HG03066 (cell line): ENCODE data around the gene XRCC1.
A peak's percentile ranks its signal among the peaks of the same experiment; 100 is the strongest.
"Not testable (repeated sequence)": the region's sequence is repeated elsewhere in the genome, so short reads cannot be mapped to it uniquely, and the experiment has no call there.

Experiments
- ATAC-seq: cut with Tn5 transposase; IDR thresholded peaks from one replicate; pipeline ENCODE4 v1.9.1; 2021; ENCODE audit warnings: low read depth; ENCODE audit not compliant: unreplicated experiment

XRCC1 gene

GRCh38 chr19:43547926-43548325 is 27.4 kb downstream of the XRCC1 start:
- not testable (repeated sequence) for ATAC-seq

DNA sequence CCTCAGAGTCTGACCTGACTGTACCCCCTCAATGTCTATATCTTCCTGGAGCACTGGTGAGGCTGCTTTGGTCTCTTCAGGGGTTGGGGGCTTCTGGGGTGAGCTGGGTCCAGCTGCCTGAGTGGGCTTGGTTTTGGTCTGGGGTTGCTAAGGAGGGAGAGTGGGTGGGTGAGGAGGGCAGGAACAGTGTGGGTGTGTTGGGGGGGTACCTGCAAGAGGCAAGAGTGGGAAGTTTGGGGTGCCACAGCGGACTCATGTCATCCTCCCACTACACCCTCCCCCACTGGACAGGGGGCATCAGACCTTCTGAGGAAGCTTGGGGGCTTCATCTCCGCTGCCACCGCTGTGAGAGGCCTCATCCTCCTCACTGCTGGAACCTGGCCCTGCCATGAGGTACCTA is 28.7 kb downstream of the XRCC1 start:
- ATAC-seq, result no peak

- no peak for ATAC-seq
These were observed 29.3 kb downstream of the XRCC1 start for GRCh38 chr19:43545981-43546380.

DNA sequence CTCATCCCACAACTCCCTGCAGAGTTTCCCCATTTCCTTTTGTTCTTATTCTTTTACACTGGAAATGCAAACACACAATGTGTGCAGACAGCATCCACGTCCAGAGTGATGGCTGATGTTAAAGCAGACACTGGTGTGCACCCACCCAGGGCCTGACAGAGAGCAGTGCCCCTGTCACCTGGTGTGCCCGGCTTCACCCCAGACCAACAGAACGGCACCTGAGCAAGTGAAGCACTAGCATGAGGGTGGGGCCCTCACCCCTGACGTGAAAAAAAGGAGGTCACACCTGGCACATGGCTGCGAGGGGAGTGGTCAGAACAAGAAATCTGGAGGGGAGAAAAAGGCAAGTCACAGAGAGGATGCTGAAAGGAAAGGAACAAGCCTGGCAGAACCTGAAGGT is 30.1 kb downstream of the XRCC1 start:
- no peak for ATAC-seq

DNA sequence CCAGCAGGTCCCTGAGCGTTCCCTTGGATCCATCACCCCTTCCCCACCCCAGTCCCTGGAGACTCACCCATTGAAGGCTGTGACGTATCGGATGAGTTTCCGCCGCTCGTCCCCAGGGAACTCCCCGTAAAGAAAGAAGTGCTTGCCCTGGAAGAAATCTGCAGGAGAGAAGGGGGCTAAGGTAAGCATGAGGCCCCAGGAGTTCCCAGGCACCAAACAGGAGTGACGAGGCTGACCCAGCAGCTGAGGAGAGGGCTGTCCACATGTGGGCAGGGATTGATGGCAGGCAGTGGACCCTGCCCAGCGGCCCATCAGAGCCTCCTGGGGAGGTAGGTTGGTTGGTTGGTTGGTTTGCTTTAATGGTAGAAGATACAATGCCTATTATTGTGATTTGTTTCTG is 31.2 kb downstream of the XRCC1 start:
- ATAC-seq, result no peak

DNA sequence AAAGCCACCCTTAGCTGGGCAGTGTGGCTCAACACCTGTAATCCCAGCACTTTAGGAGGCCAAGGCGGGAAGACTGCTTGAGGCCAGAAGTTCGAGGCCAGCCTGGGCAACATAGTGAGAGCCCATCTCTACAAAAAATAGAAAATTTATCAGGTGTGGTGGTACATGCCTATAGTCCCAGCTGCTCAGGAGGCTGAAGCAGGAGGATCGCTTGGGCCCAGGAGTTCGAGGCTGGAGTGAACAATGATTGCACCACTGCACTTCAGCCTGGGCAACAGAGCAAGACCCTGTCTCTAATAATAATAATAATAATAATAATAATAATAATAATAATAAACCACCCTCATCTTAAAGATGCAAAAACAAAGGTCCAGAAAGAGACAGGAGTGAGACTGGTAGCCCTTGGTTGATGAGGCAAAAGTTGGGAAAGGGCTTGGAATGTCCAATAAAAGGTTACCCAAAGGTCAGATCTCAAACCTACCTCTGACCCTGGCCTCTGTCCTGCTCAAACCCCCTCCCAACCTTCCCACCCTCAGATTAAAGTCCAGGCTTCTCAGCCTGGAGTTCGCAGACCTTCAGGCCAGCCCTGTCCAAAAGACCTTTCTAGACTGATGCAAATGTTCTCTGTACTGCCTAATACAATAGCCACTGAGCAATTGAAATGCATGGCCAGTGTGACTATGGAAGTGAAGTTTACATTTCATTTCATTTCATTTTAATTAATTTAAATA is 33.2 kb downstream of the XRCC1 start:
- ATAC-seq, result no peak

DNA sequence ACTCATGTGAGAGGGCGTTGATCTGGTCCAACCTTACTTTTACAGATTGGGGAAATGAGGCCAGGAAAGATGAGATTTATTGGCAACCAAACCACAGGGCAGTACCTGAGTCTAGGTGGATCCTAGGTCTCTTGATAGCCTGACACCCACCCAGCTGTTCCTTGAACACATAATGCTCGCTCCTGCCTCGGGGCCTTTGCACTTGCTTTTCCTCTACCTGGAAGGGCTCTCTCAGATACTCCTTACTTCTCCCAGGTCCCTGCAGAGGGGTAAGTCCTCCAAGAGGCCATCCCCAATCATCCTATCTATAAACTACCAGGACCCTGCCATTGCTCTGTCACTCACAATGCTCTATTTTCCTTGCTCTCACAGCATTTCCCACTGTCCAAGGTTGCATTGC is 34.9 kb downstream of the XRCC1 start:
- no peak for ATAC-seq

DNA sequence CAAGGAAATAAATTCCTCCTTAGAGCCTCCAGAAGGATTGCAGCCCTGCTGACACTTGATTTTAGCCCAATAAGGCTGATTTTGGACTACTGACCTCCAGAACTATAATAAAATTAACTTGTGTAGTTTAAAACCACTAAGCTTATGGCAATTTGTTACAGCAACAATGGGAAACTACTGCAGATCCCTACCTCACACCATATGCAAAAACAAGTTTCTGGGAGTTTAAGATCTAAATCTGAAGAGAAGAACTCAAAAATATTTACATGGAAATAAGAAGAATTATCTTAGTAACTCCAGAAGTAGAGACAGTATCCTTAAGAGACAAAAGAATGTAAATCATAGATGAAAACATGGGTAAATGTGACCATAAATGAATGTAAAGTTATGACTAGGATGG is 36.4 kb downstream of the XRCC1 start:
- ATAC-seq, result no peak

GRCh38 chr19:43534816-43535761 is 40.2 kb downstream of the XRCC1 start:
- no peak for ATAC-seq

DNA sequence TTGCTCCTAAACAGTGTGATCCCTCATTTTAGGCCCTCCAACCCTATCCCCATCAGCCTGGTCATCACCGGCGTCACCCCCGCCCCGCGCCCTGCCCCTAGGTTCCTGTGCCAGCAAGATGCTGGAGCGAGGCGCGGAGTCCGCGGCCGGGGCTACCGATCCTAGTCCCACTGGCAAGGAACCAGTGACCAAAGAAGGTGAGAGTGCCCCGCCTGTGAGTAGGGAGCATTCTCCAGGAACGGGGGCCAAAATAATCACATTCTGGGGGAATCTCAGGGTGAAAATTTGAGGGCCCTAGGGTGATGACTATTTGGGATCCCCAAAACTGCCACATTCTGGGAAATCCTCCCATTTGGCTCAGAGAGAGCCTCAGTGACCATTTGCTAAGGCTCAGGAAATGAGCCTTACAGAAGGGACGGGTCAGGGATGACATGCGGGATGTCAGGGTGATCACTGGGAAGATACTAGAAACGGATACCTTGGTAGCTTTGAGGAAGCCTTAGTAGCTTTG is 41.0 kb downstream of the XRCC1 start:
- no peak for ATAC-seq

DNA sequence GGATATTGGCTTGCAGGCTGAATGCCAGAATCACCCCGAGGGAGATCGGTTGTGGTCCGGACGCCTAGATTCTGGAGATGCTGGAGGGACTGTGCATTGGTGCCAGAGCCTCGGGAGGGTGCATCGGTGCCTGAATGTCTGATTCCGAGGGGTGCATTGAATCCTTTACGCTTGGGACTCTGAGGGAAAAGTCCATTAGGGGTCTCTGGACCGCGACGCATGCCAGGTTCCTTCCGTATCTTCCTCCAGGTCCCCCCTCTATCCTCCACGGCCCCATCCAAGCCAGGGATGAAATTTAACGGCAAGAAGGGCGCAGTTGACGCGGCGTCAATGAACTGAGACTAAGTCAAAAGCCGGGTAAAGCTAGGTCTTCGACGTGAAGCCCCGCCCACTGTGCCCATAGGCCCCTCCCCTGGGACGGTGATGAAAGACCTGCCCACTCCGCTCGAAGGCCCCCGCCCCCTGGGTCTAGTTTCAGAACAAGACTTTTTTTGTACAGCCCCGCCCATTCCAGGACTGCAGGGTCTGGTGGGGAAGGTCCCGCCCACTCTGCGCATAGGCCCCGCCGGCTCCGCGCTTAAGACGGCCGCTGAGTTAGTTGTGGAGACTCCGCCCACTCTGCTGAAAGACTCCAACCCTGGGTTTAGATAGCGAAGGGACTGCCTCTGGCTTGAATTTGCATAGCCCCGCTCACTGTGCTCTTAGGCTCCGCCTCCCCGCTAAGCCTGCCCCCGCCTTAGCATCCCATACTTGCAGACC is 41.6 kb downstream of the XRCC1 start:
- peak; percentile 57 for ATAC-seq

GRCh38 chr19:43532962-43533545 is 42.3 kb downstream of the XRCC1 start, which contains the start of gene ZNF575:
TSS of gene ZNF575 (plus strand) at chr19:43533188. CDS start at chr19:43534423, 1,235 bp downstream.
- peak; percentile 48 for ATAC-seq

DNA sequence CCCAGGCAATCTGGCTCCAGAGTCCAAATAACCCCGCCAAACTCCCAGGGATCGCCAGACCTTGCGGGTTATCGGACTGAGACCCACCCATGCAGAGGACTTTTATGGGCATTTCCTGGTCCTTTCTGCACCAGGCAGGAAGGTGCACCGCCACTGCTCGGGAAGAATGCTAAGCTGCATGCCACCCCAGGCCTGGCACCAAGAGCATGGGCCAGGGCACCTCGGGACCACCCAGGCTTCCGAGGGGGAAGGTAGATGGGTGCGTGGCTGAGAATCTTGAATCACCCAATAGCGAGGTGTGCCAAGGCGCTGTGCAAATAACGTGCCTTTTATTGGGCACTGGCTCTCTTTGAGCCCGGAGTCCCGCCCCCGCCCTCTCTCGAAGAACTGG is 42.8 kb downstream of the XRCC1 start:
- no peak for ATAC-seq

GRCh38 chr19:43527860-43528622 is 47.3 kb downstream of the XRCC1 start:
- no peak for ATAC-seq

DNA sequence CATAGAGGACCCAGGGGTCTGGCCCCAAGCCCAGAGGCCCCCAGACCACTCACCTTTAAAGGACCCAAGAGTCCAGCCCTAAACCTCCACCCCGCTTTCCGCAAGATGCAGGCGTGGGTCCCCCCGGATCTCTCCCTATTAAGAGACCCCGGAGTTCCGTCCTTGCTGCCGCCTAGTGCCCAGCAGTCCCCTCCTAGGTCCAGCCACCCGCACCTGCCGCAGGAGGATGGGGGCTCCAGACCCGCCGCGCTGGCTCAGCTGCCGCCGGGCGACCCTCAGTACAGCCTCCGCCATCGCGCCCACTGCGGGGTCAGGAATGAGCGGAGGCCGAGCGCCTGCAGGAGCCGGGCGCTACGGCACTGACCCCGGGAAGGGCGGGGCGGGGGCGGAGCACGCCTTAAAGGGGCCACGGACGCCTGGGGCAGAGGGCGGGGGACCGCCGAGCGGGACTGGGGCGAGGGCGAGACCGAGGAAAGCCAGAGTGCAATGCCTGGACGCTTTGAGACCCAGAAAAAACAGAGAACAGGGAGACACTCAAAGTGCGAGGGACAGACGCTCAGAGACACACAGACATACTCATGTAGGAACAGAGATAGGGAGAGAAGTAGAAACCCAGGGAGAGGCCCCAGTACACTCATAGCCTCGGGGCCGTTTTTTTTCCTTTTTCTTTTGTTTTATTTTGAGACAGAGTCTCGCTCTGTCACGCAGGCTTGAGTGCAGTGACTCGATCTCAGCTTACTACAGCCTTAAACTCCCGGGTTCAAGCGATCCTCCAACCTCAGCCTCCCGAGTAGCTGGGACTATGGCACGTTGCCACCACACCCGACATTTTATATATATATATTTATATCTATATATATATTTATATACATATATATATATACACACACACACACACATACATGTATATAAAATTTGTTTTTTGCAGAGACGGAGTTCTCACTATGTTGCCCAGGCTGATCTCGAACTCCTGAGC is 48.2 kb downstream of the XRCC1 start, which contains the start of gene ETHE1:
Gene ETHE1, minus strand, starts transcription at position 318 of the 976 bp plus-strand sequence. Its CDS starts 24 bp downstream, at position 294.
- peak; percentile 65 for ATAC-seq

GRCh38 chr19:43525836-43526771 is 49.2 kb downstream of the XRCC1 start:
- ATAC-seq, result no peak
